Esophagus muscularis mucosa (tissue), 4 donors: ENCODE measurements around the gene DYNC2I2. TPM values are rescaled to one million over a fixed set of nuclear protein-coding genes. Genes with fewer than 3 reads are reported as not detected.
A peak's percentile ranks its signal among the peaks of the same experiment; 100 is the strongest.

Experiments used
- DNase-seq: peaks from one replicate; pipeline ENCODE4 v3.0.0-alpha.2; 2017; ENCODE audit errors: extremely low spot score
- H3K27ac ChIP-seq, 4 donors: fragments of 200-600 bp; sonication (generic); replicated peaks in 1 of 4; 1 replicate in 3 of 4; 2 replicates in 1 of 4; pipeline ENCODE4 v1.5.1; 2016 to 2019; ENCODE audit warnings: mild to moderate bottlenecking in 1 of 4
- H3K27me3 ChIP-seq, 4 donors: fragments of 200-600 bp; sonication (generic); one replicate each; pipeline versions ENCODE4 v1.5.1 to v1.6.0; 2016 to 2019
- H3K36me3 ChIP-seq, 4 donors: fragments of 200-600 bp; sonication (generic); one replicate each; pipeline ENCODE4 v1.5.1; 2016 to 2019
- H3K4me1 ChIP-seq, 4 donors: fragments of 200-600 bp; sonication (generic); one replicate each; pipeline ENCODE4 v1.5.1; 2016 to 2019
- H3K4me3 ChIP-seq, 4 donors: fragments of 200-600 bp; sonication (generic); 1 replicate in 2 of 4; 2 replicates in 2 of 4; pipeline ENCODE4 v1.5.1; 2016 to 2019; ENCODE audit warnings: mild to moderate bottlenecking in 4 of 4, moderate library complexity in 1 of 4
- H3K9me3 ChIP-seq, 4 donors: fragments of 200-600 bp; sonication (generic); 1 replicate in 3 of 4; 2 replicates in 1 of 4; pipeline ENCODE4 v1.5.1; 2016 to 2019
- CTCF ChIP-seq, 3 experiments: fragments of 200-600 bp in 2 of 3; fragments of 450-650 bp in 1 of 3; sonication (generic) in 2 of 3; IDR thresholded peaks; one replicate each; pipeline ENCODE4 v1.5.1; 2017 to 2019; ENCODE audit warnings: antibody characterized with exemption in 3 of 3, mild to moderate bottlenecking in 2 of 3, moderate library complexity in 1 of 3
- EP300 ChIP-seq: sonication (generic); formaldehyde crosslinking; IDR thresholded peaks from one replicate; pipeline ENCODE4 v1.6.1; 2017; ENCODE audit warnings: antibody characterized with exemption
- POLR2A ChIP-seq: fragments of 450-650 bp; IDR thresholded peaks from one replicate; pipeline ENCODE4 v1.6.1; 2017; ENCODE audit warnings: antibody characterized with exemption, moderate library complexity, mild to moderate bottlenecking, low read depth
- POLR2AphosphoS5 ChIP-seq, 2 donors: sonication (generic); formaldehyde crosslinking; IDR thresholded peaks; one replicate each; pipeline ENCODE4 v1.6.1; 2017; ENCODE audit warnings: antibody characterized with exemption in 2 of 2
- WGBS: methylation state at CpG from one replicate; pipeline ENCODE4 v1.1.5; 2018; 5-methylcytosine and 5-hydroxymethylcytosine counted together
- intact Hi-C: fragments of 100-400 bp; cut with DNase I; formaldehyde crosslinking; loops from one replicate; pipeline ENCODE4 v1.15.1; 2023
- total RNA-seq, 4 donors: library from RNA; depleted of rRNA; stranded (reverse); fragments of >200 nt; gene quantifications; one replicate each; pipeline versions ENCODE4 v1.1.0 to v1.2.1, GENCODE V29; 2016

Gene DYNC2I2
- total RNA-seq, 4 donors from 2014 or later: 27.8 to 54.8 (median 39.2) TPM

GRCh38 chr9:128600099-128600498 lies 56.5 kb downstream of the DYNC2I2 start:
- Histone ChIP-seq H3K4me1 (peaks cover 0 to 22% (median 15%) of the 10 kb centered on the region in 4 donors), H3K27ac (peak overlapping the region in 1 of 4 donors; percentile 37), H3K9me3 (no peaks in the 10 kb centered on the region), H3K36me3 (peaks cover 50 to 100% (median 97%) of the 10 kb centered on the region in 4 donors), H3K27me3 (no peaks in the 10 kb centered on the region), H3K4me3 (no peak overlapping the region)
- WGBS: 74% methylated on average over 4 of the region's 4 CpGs
- intact Hi-C loops: no loop called here
- no peak for DNase-seq
- TF ChIP-seq POLR2AphosphoS5 (IDR thresholded peaks at IDR 0.05) (no peak), CTCF (IDR thresholded peaks at IDR 0.05) (no peak), POLR2A (no peak), EP300 (no peak)

- Histone ChIP-seq H3K27ac (no peak overlapping the region), H3K36me3 (peaks cover 78 to 100% (median 99%) of the 10 kb centered on the region in 4 donors), H3K4me3 (no peak overlapping the region), H3K27me3 (no peaks in the 10 kb centered on the region), H3K4me1 (peaks cover 0 to 20% (median 15%) of the 10 kb centered on the region in 4 donors), H3K9me3 (no peaks in the 10 kb centered on the region)
- WGBS: 88% methylated on average over 4 of the region's 4 CpGs
- no peak for DNase-seq
- intact Hi-C loops: no loop called here
- TF ChIP-seq POLR2AphosphoS5 (IDR thresholded peaks at IDR 0.05): no peak
- TF ChIP-seq CTCF (IDR thresholded peaks at IDR 0.05): no peak
- TF ChIP-seq EP300: no peak
- TF ChIP-seq POLR2A: no peak
These were observed 61.2 kb downstream of the DYNC2I2 start for GRCh38 chr9:128595471-128595870.

- H3K9me3 ChIP-seq: no peaks in the 10 kb centered on the region
- H3K27me3 ChIP-seq: no peaks in the 10 kb centered on the region
- H3K4me3 ChIP-seq: no peak overlapping the region
- WGBS: 81% methylated on average over 9 of the region's 9 CpGs
- intact Hi-C loops: no loop called here
- H3K27ac ChIP-seq: no peak overlapping the region
- no peak for TF ChIP-seq POLR2A
- TF ChIP-seq CTCF (IDR thresholded peaks at IDR 0.05): no peak
- TF ChIP-seq EP300: no peak
- TF ChIP-seq POLR2AphosphoS5 (IDR thresholded peaks at IDR 0.05): no peak
- no peak for DNase-seq
- peaks cover 82 to 100% (median 100%) of the 10 kb centered on the region in 4 donors for H3K36me3 ChIP-seq
- H3K4me1 ChIP-seq: peaks cover 0 to 13% (median 10%) of the 10 kb centered on the region in 4 donors
These were observed 62.8 kb downstream of the DYNC2I2 start for GRCh38 chr9:128593856-128594255.

DNA sequence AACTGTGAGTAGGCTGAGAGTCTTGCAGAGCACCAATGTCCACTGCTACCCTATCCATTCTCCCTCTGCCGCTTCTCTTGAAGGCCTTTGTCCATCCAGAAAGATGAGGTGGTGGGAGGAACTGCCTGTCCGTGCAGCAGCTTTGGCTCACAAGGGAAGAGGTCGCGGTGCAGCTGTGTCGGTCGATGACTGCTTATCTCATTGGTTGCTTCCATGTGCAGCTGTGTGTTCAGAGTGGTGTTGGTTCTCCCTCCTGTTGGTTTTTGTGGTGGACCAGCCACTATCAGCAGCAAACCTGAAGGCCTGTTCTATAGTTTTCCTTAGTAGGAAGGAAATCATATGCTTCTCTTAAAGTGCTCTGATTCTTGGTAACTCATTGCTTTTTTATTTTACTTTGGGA lies 63.6 kb downstream of the DYNC2I2 start:
- H3K27ac ChIP-seq: no peak overlapping the region
- TF ChIP-seq CTCF (IDR thresholded peaks at IDR 0.05) (no peak), EP300 (no peak), POLR2AphosphoS5 (IDR thresholded peaks at IDR 0.05) (no peak), POLR2A (no peak)
- H3K9me3 ChIP-seq: no peaks in the 10 kb centered on the region
- peaks cover 0 to 4% (median 2%) of the 10 kb centered on the region in 4 donors for H3K4me1 ChIP-seq
- intact Hi-C loops: no loop called here
- H3K27me3 ChIP-seq: no peaks in the 10 kb centered on the region
- DNase-seq: no peak
- WGBS: 82% methylated on average over 6 of the region's 6 CpGs
- peaks cover 85 to 100% (median 100%) of the 10 kb centered on the region in 4 donors for H3K36me3 ChIP-seq
- no peak overlapping the region for H3K4me3 ChIP-seq

DNA sequence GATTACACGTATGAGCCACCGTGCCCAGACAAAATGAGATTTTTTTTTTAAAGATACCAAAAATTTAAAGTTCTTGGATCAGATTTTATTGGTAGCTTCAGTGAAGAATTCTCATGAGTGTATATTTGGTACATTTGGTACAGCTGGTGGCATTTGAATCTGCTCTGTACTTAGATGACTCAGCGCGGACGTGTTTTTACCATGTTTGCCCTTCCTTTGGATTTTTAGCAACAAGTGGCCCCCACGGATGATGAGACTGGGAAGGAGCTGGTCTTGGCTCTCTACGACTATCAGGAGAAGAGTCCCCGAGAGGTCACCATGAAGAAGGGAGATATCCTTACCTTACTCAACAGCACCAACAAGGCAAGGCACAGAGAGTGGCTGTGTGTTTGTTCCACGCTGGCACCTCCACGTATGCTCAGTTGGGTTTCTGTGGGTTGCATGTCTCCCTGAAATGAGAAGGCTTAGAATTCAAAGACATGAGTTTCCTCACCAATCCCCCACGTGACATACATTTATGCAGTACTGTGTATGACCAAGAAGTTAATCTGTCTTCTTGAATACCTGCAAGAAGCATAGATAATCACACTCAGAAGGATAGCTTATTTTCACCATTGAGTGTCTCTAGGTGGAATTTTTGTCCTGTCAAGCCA lies 67.9 kb downstream of the DYNC2I2 start:
- intact Hi-C loops: no loop called here
- no peaks in the 10 kb centered on the region for H3K9me3 ChIP-seq
- H3K4me1 ChIP-seq: no peaks in the 10 kb centered on the region
- DNase-seq: no peak
- H3K4me3 ChIP-seq: no peak overlapping the region
- peaks cover 99 to 100% (median 100%) of the 10 kb centered on the region in 4 donors for H3K36me3 ChIP-seq
- H3K27me3 ChIP-seq: no peaks in the 10 kb centered on the region
- no peak overlapping the region for H3K27ac ChIP-seq
- TF ChIP-seq POLR2AphosphoS5 (IDR thresholded peaks at IDR 0.05) (no peak), EP300 (no peak), CTCF (IDR thresholded peaks at IDR 0.05) (no peak), POLR2A (no peak)
- WGBS: 90% methylated on average over 11 of the region's 11 CpGs
